SIG-M5 treated with dmso at 0.1 percent for 504 hours (cell line): ENCODE data around the gene MFAP2.

Experiments
- DNase-seq: peaks from one replicate; lab custom pipeline; 2025; ENCODE audit not compliant: unreplicated experiment; lab: John Stamatoyannopoulos, UW

MFAP2 gene

GRCh38 chr1:16981269-16981849 lies 939 bp upstream of the MFAP2 start:
- DNase-seq: no peak

- DNase-seq: no peak
Observed at GRCh38 chr1:16979475-16980327, 719 bp downstream of the MFAP2 start.

GRCh38 chr1:16978567-16979474 lies 1.6 kb downstream of the MFAP2 start:
- DNase-seq: no peak

- no peak for DNase-seq
Observed at GRCh38 chr1:16978139-16978538, 2.3 kb downstream of the MFAP2 start.

GRCh38 chr1:16977377-16977776 lies 3.0 kb downstream of the MFAP2 start:
- DNase-seq: no peak

- no peak for DNase-seq
Observed at GRCh38 chr1:16976966-16977365, 3.5 kb downstream of the MFAP2 start.

GRCh38 chr1:16975838-16976237 lies 4.6 kb downstream of the MFAP2 start:
- no peak for DNase-seq

- no peak for DNase-seq
Observed at GRCh38 chr1:16975211-16975610, 5.2 kb downstream of the MFAP2 start.

GRCh38 chr1:16973215-16973614 lies 7.2 kb downstream of the MFAP2 start:
- DNase-seq: no peak

- no peak for DNase-seq
Observed at GRCh38 chr1:16972189-16972895, 8.1 kb downstream of the MFAP2 start.

- DNase-seq: no peak
Observed at GRCh38 chr1:16971341-16972188, 8.9 kb downstream of the MFAP2 start.

GRCh38 chr1:16970132-16970910 lies 10.1 kb downstream of the MFAP2 start:
- no peak for DNase-seq

GRCh38 chr1:16969651-16970050 lies 10.8 kb downstream of the MFAP2 start:
- DNase-seq: no peak

GRCh38 chr1:16969057-16969611 lies 11.3 kb downstream of the MFAP2 start:
- no peak for DNase-seq

GRCh38 chr1:16968372-16968771 lies 12.0 kb downstream of the MFAP2 start:
- no peak for DNase-seq

GRCh38 chr1:16967962-16968361 lies 12.5 kb downstream of the MFAP2 start:
- DNase-seq: no peak

- no peak for DNase-seq
Observed at GRCh38 chr1:16967095-16967575, 13.3 kb downstream of the MFAP2 start.

- DNase-seq: no peak
Observed at GRCh38 chr1:16966282-16966681, 14.1 kb downstream of the MFAP2 start.
